HG03103 (cell line): ENCODE results near the gene SCUBE2.
A peak's percentile ranks its signal among the peaks of the same experiment; 100 is the strongest.

Experiments used
- ATAC-seq: cut with Tn5 transposase; IDR thresholded peaks from one replicate; pipeline ENCODE4 v1.9.1; 2021; ENCODE audit warnings: low read depth; ENCODE audit not compliant: unreplicated experiment

SCUBE2 gene

GRCh38 chr11:9091044-9091922 lies at the start of gene SCUBE2:
Gene SCUBE2, minus strand, starts transcription at chr11:9091599. Its CDS starts 71 bp downstream, at chr11:9091528.
- ATAC-seq = no peak

- no peak for ATAC-seq
Measured at GRCh38 chr11:9141186-9141585, 49.8 kb upstream of the SCUBE2 start.

GRCh38 chr11:9139628-9140357 lies 48.4 kb upstream of the SCUBE2 start:
- no peak for ATAC-seq

GRCh38 chr11:9138612-9139579 lies 47.5 kb upstream of the SCUBE2 start:
- no peak for ATAC-seq

DNA sequence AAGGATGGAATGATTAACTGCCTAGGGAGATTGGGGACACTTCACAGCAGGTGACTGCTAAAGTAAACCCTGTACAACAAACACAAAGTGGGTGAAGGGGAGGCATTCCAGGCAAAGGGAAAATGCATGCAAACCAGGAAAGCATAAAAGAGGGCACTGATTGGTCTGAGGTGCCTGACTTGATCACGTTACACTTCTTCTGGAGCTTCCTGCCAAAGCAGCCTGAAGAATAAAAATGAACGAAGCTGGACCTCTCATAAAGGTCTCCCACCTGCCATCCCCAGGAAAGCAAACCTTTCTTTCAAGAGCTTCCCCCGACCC lies 46.7 kb upstream of the SCUBE2 start:
- no peak for ATAC-seq

- peak; percentile 73 for ATAC-seq
Measured at GRCh38 chr11:9137293-9138132, 46.1 kb upstream of the SCUBE2 start.

DNA sequence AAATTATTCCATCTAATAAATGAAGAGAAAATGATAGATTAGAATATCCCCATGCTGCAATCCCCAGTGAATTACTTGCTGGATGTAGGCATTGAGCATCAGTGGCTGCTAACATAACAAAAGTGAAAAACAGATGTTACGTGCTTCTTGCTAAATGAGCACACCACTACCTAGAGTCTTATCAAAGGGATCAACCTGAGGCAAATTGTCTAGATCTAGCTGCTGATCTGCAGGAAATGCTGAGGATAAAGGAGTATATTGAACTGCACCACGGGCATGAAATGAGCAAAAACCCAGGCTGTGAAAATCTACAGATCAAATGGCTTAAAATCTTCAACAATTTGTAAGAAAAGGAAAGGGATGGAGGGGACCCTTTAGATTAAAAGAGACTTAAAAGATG lies 45.3 kb upstream of the SCUBE2 start:
- ATAC-seq = no peak

GRCh38 chr11:9133956-9134355 lies 42.6 kb upstream of the SCUBE2 start:
- ATAC-seq = no peak

DNA sequence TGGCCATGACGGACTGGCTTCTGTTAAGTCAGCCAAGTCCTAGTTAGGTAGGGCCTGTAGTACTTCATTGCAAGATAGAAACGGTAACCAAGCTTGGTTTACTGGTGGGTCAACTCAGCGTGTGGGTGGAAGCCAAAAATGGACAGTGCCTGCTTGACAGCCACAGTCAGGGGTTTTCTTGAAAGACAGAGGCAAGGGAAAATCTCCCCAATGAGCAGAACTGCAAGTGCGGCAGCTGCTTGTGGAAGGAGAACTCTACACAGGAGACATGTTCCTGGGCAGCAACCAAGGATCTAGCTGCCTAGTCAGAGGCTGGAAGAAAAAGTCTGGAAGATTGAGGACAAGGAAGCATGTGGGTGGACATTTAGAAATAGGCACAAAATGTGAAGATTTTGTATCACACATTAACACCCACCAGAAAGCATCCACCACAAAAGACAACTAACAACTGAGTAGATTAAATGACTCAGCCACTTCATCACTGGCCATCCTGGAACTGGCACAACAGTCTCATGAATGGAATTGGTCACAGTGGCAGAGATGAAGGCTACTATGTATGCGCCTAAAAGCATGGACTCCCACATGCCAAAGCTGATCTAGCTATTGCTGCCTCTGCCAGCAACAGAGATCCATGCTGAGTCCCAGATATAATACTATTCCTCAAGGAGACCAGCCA lies 40.9 kb upstream of the SCUBE2 start:
- ATAC-seq = no peak

DNA sequence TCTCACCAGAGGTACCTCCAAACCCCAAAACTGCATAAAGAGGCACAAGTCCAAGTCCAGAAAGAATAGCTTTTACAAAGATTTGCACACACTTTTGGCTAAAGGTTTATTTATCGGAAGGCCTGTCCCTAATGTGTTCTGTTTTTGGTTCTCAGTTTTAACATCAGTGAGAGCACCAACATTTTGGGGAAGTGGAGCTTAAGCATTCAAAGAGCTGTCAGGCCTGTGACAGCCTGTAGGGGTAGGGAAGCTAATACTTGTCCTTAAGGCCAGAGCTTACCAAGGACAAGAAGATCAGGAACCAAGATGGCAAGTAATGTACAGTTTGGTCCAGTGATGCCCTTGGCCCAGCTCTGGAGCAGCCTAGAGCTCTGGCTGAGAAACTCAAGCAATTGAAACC lies 38.9 kb upstream of the SCUBE2 start:
- ATAC-seq = no peak

DNA sequence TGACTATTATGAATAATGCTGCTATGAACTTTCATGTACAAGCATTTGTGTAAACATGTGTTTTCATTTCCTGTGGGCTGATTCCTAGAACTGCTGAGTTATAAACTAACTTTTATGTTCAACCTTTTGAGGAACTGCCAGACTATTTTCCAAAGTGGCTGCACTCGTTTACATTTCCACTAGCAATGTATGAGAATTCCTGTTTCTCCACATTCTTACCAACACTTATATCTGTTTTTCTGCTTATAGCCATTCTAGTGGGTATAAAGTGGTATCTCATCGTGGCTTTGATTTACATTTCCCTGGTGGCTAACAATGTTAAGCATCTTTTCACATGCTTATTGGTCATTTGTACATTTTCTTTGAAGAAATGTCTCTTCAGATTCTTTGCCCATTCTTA lies 35.2 kb upstream of the SCUBE2 start:
- no peak for ATAC-seq

DNA sequence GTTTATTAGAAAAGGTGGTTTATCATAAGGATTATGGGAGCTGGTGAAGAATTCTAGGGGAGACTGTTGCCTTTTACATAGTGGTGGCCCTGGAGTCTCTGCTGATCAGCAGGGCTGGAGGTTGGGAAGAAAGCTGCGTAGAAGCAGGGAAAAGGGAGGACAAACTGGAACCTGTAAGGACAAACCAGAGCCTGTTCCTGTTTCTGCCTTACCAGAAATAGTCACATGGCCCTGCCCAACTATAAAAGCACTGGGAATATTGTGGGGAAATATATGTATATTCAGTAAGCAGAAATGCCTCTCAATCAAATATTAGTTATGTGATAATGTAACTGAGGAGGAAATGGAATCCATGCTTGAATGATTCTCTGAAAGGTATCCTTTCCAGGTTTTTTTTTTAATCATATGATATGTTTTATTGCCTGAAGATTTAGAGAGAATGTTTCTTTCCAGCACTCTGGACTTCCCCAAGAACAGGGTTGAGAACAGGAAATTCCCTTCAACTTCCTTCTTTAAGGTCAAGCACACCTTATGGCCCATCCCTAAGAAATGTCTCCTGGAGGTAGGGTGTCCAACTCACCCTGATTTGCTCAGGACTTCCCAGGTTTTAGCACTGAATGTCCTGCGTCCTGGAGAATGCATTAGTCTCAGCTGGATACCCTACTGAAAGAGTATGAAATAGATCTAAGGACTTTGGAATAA lies 33.9 kb upstream of the SCUBE2 start:
- no peak for ATAC-seq

DNA sequence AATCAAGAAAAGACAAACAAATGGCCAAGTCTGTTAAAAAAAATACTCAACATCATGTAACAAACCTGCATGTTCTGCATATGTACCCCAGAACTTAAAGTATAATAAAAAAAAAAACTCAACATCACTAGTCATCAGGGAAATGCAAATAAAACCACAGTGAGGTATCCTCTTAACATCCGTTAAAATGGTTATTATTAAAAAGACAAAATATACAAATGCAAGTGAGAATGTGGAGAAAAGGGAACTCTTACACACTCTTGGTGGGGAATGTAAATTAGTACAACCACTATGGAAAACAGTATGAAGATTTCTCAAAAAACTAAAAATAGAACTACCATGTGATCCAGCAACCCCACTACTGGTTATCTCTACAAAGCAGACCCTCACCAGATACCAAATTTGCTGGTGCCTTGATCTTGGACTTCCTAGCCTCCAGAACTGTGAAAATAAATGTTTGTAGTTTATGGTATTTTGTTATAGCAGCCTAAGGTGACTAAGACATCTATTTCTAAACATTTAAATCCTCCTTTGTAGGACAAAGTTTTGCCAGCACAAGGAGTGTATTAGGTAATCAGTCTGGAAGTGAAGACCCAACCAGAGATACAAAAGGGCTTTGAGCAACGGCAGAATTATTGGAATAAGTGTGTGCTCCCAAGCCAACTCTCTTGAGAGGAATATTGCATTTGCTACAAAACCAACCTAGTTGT lies 32.4 kb upstream of the SCUBE2 start:
- no peak for ATAC-seq

- no peak for ATAC-seq
Measured at GRCh38 chr11:9121469-9121796, 30.0 kb upstream of the SCUBE2 start.

DNA sequence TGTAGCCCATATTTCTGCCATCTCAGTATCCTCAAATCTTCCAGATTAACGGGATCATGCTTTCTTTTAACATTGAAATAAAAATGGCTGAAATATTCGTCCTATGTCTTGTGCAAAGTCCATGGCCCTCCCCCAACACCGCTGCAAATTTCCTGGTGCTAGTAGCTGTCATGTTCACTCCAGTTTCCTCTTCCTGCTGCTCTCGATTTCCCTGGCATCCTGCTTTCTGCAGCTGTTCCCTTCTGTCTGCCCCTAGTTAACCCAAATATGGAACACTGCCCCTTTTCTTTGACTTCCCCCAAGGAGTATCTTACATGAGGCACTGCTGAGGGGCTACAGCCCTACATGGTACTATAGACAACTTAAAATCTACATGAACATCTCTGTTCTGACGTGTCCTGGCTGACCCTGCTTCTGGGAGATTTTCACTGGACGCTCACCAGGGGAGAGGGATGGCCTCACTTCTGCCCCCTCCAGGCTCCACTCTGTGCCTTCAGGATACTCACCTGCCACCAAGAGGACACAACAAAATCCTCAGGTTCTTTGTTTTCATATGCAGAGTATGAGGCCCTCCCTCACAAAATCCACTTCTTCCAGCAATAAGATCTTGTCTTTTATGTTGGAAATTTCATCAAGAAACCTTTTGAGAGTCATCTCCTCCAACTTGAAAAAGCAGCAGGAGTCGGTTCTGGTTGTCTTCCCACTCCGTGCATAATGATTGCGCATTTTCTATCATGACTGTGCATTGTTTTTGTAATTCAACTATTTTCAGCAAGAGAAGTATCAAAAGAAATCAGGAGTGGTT lies 29.5 kb upstream of the SCUBE2 start:
- ATAC-seq = no peak

GRCh38 chr11:9118277-9118676 lies 26.9 kb upstream of the SCUBE2 start:
- ATAC-seq = no peak

DNA sequence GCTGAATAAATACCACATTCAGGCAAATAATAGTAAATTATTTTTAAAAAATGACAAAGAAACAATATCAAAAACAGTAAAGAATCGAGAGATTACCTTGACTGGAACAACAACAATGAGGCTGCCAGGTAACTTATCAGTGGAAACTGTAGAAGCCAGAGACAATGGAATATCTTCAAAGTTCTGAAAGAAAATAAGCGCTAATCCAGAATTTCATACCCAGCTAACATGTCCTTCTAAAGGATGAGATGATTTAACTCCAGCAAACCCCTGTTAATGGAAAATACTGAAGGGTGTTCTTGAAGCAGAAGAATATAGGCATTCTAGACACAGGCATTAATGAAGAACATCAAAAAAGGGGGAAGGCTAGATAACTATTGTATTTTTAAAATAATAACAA lies 20.7 kb upstream of the SCUBE2 start:
- no peak for ATAC-seq
